ENCODE results near the gene HEYL. TPM values are rescaled to one million over a fixed set of nuclear protein-coding genes. Genes with fewer than 3 reads are reported as not detected.

HEYL gene
- total and polyA plus RNA-seq, 2 of the 8 experiments (the other 6 are each of a cell fraction or from before 2014, with no cell fraction given): 1.8 to 3.1 TPM

- H3K9ac ChIP-seq (replicated peaks in 1 of 4; ENCODE audit: extremely low read depth in 1 of 4, low read depth in 3 of 4, low read length in 3 of 4): peak overlapping the region in 1 of 4 experiments; percentile 14; a peak in 1 of 7 replicates
- peak overlapping the region; percentile 34 for H4K91ac ChIP-seq (replicated peaks; ENCODE audit: insufficient read length, low read length)
- TF ChIP-seq SAP30 (IDR thresholded peaks at IDR 0.05; ENCODE audit: insufficient read depth, insufficient replicate concordance, low read length) (no peak), MAFK (IDR thresholded peaks at IDR 0.05; ENCODE audit: low read depth, low read length) (0 out of 2 replicates have a peak, but pooled peaks have one; percentile 20)
- H3K4ac ChIP-seq (replicated peaks; ENCODE audit: insufficient read length, low read depth, low read length): no peak overlapping the region
- no peak overlapping the region for H2BK15ac ChIP-seq (ENCODE audit: low read length)
- no peak overlapping the region for H2BK20ac ChIP-seq (ENCODE audit: low read length)
- H3K56ac ChIP-seq (replicated peaks; ENCODE audit: insufficient read length, low read depth, low read length): no peak overlapping the region
- no peak for FAIRE-seq
- WGBS, 2 experiments (ENCODE audit: extremely low coverage in 1 of 2, insufficient coverage in 1 of 2, insufficient read length in 1 of 2, insufficient replicate concordance in 2 of 2, low coverage in 1 of 2, low lambda C conversion rate in 2 of 2, missing lambda C conversion rate in 1 of 2): 40% methylated on average over 3 of the region's 3 CpGs; no CpG with 5 or more reads in 1 of the 2 experiments
- H3K4me3 ChIP-seq (ENCODE audit: extremely low read depth in 1 of 4, insufficient read depth in 2 of 4, low read depth in 3 of 4, low read length in 4 of 4): peak overlapping the region; percentile 43 to 76 (median 54)
- H3K18ac ChIP-seq (ENCODE audit: extremely low read depth, low read length): 0 out of 2 replicates have a peak overlapping the region, but pooled peaks have one; percentile 16
- peaks cover 0 to 5% (median 0%) of the 10 kb centered on the region in 4 experiments; a peak in 1 of 7 replicates for H3K4me1 ChIP-seq (replicated peaks in 1 of 4; ENCODE audit: control insufficient read depth in 3 of 4, insufficient read depth in 4 of 4, low read length in 3 of 4)
- no peak overlapping the region for H2AFZ ChIP-seq (ENCODE audit: low read length)
- no peak overlapping the region for H3K27ac ChIP-seq (ENCODE audit: low read depth, low read length)
- H2BK12ac ChIP-seq (ENCODE audit: low read depth, low read length): no peak overlapping the region
- peaks cover 4% of the 10 kb centered on the region; the same call in 1 of the 2 replicates for H3K23me2 ChIP-seq (ENCODE audit: low read depth, low read length)
- CTCF ChIA-PET (ENCODE audit: partially characterized antibody): interaction anchor here (0.6 to 16.5 kb wide), 7 partner anchors 9 to 322 kb away, joined by 3 to 337 read pairs (median 14); partner anchors contain the start of genes NT5C1A and PABPC4
- POLR2A ChIA-PET (ENCODE audit: partially characterized antibody): interaction anchor here (1.0 to 1.7 kb wide), 5 partner anchors 9 to 63 kb away, joined by 3 to 5 read pairs (median 4); partner anchors contain the start of gene PABPC4
- H3K4me2 ChIP-seq (ENCODE audit: insufficient read depth in 1 of 2, low read depth in 2 of 2, low read length in 2 of 2): peak overlapping the region; percentile 68 to 75
- H3K14ac ChIP-seq (ENCODE audit: insufficient read length): no peak overlapping the region
- no peaks in the 10 kb centered on the region for H4K20me1 ChIP-seq (replicated peaks in 1 of 2; ENCODE audit: control insufficient read depth in 1 of 2, insufficient read depth in 2 of 2, low read length in 2 of 2)
- no peak for DNase-seq (ENCODE audit: low read depth in 1 of 2, low spot score in 2 of 2)
- H3K9me3 ChIP-seq (ENCODE audit: insufficient read depth in 2 of 2, low read depth in 1 of 2, low read length in 1 of 2): no peaks in the 10 kb centered on the region
- H3K23ac ChIP-seq (ENCODE audit: insufficient read length): no peak overlapping the region
- H2AK5ac ChIP-seq (ENCODE audit: low read depth, low read length): no peak overlapping the region
- no peak overlapping the region for H4K5ac ChIP-seq (ENCODE audit: insufficient read length, low read depth, low read length)
- H4K8ac ChIP-seq (ENCODE audit: extremely low read depth, insufficient read depth, low read length): peak overlapping the region; percentile 35; the same call in 1 of the 2 replicates
- H3K79me2 ChIP-seq (ENCODE audit: control insufficient read depth in 1 of 2, insufficient read depth in 2 of 2, low read length in 2 of 2): no peaks in the 10 kb centered on the region
- no peak overlapping the region for H2BK5ac ChIP-seq (ENCODE audit: low read depth, low read length)
- peaks cover 4 to 45% (median 38%) of the 10 kb centered on the region in 4 experiments for H3K27me3 ChIP-seq (replicated peaks in 1 of 4; ENCODE audit: control insufficient read depth in 3 of 4, extremely low read depth in 1 of 4, insufficient read depth in 3 of 4, low read length in 3 of 4)
- no peaks in the 10 kb centered on the region for H3K36me3 ChIP-seq (ENCODE audit: control insufficient read depth in 2 of 4, insufficient read depth in 4 of 4, low read length in 3 of 4)
- H3K79me1 ChIP-seq (ENCODE audit: low read depth, low read length): no peaks in the 10 kb centered on the region
- H2BK120ac ChIP-seq (replicated peaks; ENCODE audit: low read depth, low read length): no peak overlapping the region
Measured at GRCh38 chr1:39638965-39639304, 508 bp downstream of the HEYL start.
